ENCODE data around the gene FSHR. TPM values are rescaled to one million over a fixed set of nuclear protein-coding genes. Genes with fewer than 3 reads are reported as not detected.

FSHR gene, protein sequence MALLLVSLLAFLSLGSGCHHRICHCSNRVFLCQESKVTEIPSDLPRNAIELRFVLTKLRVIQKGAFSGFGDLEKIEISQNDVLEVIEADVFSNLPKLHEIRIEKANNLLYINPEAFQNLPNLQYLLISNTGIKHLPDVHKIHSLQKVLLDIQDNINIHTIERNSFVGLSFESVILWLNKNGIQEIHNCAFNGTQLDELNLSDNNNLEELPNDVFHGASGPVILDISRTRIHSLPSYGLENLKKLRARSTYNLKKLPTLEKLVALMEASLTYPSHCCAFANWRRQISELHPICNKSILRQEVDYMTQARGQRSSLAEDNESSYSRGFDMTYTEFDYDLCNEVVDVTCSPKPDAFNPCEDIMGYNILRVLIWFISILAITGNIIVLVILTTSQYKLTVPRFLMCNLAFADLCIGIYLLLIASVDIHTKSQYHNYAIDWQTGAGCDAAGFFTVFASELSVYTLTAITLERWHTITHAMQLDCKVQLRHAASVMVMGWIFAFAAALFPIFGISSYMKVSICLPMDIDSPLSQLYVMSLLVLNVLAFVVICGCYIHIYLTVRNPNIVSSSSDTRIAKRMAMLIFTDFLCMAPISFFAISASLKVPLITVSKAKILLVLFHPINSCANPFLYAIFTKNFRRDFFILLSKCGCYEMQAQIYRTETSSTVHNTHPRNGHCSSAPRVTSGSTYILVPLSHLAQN
- not detected in 5 replicates for total RNA-seq (2022; extraction: Qiagen RNA extraction; ENCODE audit: low read depth)

DNA sequence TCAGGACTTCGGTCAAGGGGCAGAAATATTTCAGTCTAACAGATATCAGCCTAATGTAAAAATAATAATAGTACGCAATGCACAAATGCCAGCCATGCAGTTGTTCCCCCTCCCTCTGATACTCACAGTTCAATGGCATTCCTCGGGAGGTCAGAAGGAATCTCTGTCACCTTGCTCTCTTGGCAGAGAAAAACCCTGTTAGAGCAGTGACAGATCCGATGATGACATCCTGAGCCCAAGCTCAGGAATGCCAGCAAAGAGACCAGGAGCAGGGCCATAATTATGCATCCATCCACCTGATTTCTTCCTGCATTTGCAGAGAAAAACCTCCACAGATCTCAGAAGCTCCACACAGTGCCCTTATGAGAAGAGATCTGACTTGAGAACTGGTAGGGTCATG, at the start of gene FSHR:
Gene FSHR, minus strand, starts transcription at position 376 of the 400 bp plus-strand sequence. Its CDS starts 98 bp downstream, at position 278.

